RWPE2 (cell line): Measurements from ENCODE around the gene ACTG2.

Experiments
- ATAC-seq: fragments of 200-7000 bp; cut with Tn5 transposase; 3 replicates; pipeline ENCODE4 v1.9.1; 2021; ENCODE audit warnings: low read depth
- DNase-seq: peaks from one replicate; pipeline ENCODE4 v3.0.0-alpha.2; 2020; ENCODE audit warnings: low spot score
- H3K27ac ChIP-seq: fragments of 450-650 bp; 2 replicates; pipeline ENCODE4 v1.5.1; 2017; ENCODE audit warnings: mild to moderate bottlenecking; ENCODE audit not compliant: poor library complexity, severe bottlenecking
- H3K27me3 ChIP-seq: fragments of 250-450 bp; sonication (Bioruptor Pico); 2 replicates; pipeline ENCODE4 v1.5.1; 2021; ENCODE audit warnings: mild to moderate bottlenecking, moderate library complexity; ENCODE audit not compliant: insufficient read depth, poor library complexity, severe bottlenecking
- H3K36me3 ChIP-seq: fragments of 250-450 bp; sonication (Bioruptor Pico); 2 replicates; pipeline ENCODE4 v1.5.1; 2020; ENCODE audit warnings: low read depth, mild to moderate bottlenecking, moderate library complexity
- H3K4me1 ChIP-seq: fragments of 250-450 bp; sonication (Bioruptor Pico); 2 replicates; pipeline ENCODE4 v1.5.1; 2021; ENCODE audit warnings: mild to moderate bottlenecking, moderate library complexity; ENCODE audit not compliant: insufficient read depth, poor library complexity, severe bottlenecking
- H3K4me3 ChIP-seq: fragments of 250-450 bp; sonication (Bioruptor Pico); 2 replicates; pipeline ENCODE4 v1.5.1; 2021; ENCODE audit warnings: mild to moderate bottlenecking, moderate library complexity; ENCODE audit not compliant: severe bottlenecking
- H3K9me3 ChIP-seq: fragments of 250-450 bp; sonication (Bioruptor Pico); 2 replicates; pipeline ENCODE4 v1.5.1; 2021; ENCODE audit warnings: mild to moderate bottlenecking, moderate library complexity; ENCODE audit not compliant: severe bottlenecking
- TF ChIP-seq, protein P1 (sequence below): fragments of 450-650 bp; IDR thresholded peaks from one replicate; pipeline ENCODE4 v1.5.1; 2017; ENCODE audit warnings: mild to moderate bottlenecking, moderate library complexity; ENCODE audit not compliant: poor library complexity, severe bottlenecking

ACTG2 gene

DNA sequence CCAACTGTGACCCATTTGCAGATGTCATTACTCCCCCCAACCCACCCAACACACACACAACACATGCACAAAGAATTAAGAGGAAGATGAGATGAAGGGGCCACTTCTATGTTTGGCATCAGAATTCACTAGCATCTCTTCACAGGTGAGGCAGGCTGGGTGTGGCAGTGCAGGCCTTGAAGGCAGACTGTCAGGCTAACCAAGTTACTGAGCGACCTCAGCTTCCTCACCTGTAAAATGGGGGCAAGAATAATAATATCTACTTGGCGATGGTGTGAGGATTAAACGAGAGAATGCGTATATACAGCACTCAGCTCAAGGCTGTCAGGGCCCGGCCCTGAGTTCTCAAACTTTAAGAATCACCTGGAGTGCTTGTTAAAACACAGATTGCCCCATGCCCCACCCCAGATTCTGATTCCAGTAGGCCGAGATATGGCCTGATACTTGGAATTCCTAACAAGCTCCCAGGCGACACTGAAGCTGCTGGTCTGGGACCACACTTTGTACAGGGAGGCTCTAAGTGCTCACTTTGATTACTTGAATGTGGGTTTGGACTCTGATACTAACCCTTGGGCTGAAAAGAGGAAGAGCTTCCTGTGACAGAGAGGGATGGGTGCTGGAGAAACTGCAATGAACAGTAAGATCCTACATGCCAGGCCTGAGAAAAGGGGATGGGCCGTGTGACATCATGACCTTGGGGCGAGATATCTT, 1.1 kb downstream of the ACTG2 start:
- TF ChIP-seq, protein P1, sequence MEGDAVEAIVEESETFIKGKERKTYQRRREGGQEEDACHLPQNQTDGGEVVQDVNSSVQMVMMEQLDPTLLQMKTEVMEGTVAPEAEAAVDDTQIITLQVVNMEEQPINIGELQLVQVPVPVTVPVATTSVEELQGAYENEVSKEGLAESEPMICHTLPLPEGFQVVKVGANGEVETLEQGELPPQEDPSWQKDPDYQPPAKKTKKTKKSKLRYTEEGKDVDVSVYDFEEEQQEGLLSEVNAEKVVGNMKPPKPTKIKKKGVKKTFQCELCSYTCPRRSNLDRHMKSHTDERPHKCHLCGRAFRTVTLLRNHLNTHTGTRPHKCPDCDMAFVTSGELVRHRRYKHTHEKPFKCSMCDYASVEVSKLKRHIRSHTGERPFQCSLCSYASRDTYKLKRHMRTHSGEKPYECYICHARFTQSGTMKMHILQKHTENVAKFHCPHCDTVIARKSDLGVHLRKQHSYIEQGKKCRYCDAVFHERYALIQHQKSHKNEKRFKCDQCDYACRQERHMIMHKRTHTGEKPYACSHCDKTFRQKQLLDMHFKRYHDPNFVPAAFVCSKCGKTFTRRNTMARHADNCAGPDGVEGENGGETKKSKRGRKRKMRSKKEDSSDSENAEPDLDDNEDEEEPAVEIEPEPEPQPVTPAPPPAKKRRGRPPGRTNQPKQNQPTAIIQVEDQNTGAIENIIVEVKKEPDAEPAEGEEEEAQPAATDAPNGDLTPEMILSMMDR: no peak
- Histone ChIP-seq H3K36me3 (no peaks in the 10 kb centered on the region), H3K27me3 (no peaks in the 10 kb centered on the region), H3K9me3 (no peaks in the 10 kb centered on the region), H3K27ac (no peak overlapping the region), H3K4me3 (no peak overlapping the region), H3K4me1 (no peaks in the 10 kb centered on the region)
- DNase-seq (no peak), ATAC-seq (no peak)

DNA sequence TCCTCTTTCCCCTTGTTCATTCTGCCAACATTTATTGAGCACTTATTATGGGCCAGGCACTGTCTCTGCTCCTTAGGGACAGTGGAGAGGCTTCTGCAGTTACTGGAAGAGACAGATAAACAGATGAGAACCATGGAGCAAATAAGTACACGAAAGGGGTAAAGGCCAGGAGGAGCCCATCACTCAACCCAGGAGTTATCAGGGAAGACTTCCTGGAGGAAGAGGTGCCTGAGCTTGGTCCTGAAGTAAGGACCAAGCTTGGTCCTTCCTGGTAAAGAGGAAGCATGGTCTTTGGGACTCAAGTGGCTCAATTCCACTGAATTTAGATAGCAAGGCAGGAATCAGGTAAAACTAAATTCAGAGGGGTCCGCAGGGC, 1.7 kb downstream of the ACTG2 start:
- no peak overlapping the region for H3K27ac ChIP-seq
- TF ChIP-seq, protein P1: no peak
- H3K27me3 ChIP-seq: no peaks in the 10 kb centered on the region
- H3K4me1 ChIP-seq: no peaks in the 10 kb centered on the region
- DNase-seq: no peak
- H3K36me3 ChIP-seq: no peaks in the 10 kb centered on the region
- H3K4me3 ChIP-seq: no peak overlapping the region
- no peaks in the 10 kb centered on the region for H3K9me3 ChIP-seq
- no peak for ATAC-seq

DNA sequence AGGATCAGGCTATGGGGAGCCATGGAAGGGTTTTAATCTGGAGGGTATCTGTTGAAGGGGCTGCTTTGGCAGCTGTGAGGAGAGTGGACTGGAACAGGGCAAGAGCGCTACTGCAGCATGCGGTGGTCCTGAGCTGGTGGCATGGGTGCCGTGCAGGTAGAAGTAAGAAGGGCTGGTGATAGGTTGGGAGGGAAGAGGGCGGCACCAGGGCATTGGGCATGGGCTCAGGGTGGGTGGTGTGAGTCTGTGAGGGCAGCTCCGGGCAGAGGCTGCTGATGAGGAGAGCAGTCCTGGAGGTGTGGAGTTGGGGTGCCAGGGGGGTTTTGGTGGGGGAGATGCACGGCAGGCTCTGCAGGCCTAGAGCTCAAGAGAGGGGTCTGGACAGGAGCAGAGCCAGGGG, 2.1 kb downstream of the ACTG2 start:
- Histone ChIP-seq H3K36me3 (no peaks in the 10 kb centered on the region), H3K27me3 (no peaks in the 10 kb centered on the region), H3K4me3 (no peak overlapping the region), H3K27ac (no peak overlapping the region), H3K4me1 (no peaks in the 10 kb centered on the region), H3K9me3 (no peaks in the 10 kb centered on the region)
- TF ChIP-seq, protein P1: no peak
- ATAC-seq (no peak), DNase-seq (no peak)

DNA sequence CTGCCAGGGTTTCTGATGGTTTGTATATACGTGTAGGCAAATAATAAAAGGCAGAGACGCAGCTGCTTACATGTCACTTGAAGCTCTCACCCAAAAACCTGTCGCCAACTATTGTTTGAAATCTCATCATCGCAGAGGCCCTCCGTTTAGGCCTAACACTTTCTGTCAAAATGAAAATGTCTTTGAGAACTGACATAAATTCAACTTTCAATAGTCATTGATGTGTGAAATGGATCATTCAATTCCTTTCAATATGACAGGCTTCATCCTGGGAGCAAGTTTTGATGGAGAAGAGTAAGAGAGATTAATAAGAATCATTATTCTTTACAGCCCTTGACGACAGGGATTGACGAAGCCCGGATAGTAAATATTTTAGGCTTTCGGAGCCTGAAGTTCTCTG, 2.7 kb downstream of the ACTG2 start:
- no peak for ATAC-seq
- no peak overlapping the region for H3K4me3 ChIP-seq
- no peaks in the 10 kb centered on the region for H3K9me3 ChIP-seq
- TF ChIP-seq, protein P1: no peak
- no peak overlapping the region for H3K27ac ChIP-seq
- H3K36me3 ChIP-seq: no peaks in the 10 kb centered on the region
- H3K4me1 ChIP-seq: no peaks in the 10 kb centered on the region
- no peak for DNase-seq
- H3K27me3 ChIP-seq: no peaks in the 10 kb centered on the region
